Ovary (tissue), 3 donors: ENCODE data around the gene EFNA4.

ENCODE experiments used
- EP300 ChIP-seq: sonication (generic); formaldehyde crosslinking; IDR thresholded peaks from one replicate; pipeline ENCODE4 v1.6.1; 2017; ENCODE audit warnings: antibody characterized with exemption
- POLR2A ChIP-seq: fragments of 450-650 bp; IDR thresholded peaks from one replicate; pipeline ENCODE4 v1.6.1; 2017; ENCODE audit warnings: antibody characterized with exemption, mild to moderate bottlenecking, moderate library complexity
- TF ChIP-seq, protein P1 (sequence below), 3 donors: fragments of 450-650 bp in 2 of 3; fragments of 200-600 bp in 1 of 3; IDR thresholded peaks; one replicate each; pipeline versions ENCODE4 v1.5.1 to v1.8.0; 2016 to 2022; ENCODE audit warnings: antibody characterized with exemption in 3 of 3, mild to moderate bottlenecking in 1 of 3
- donor health status: DM: no; HTN: no; CAD: no.

- no peak for TF ChIP-seq POLR2A
- TF ChIP-seq, protein P1, sequence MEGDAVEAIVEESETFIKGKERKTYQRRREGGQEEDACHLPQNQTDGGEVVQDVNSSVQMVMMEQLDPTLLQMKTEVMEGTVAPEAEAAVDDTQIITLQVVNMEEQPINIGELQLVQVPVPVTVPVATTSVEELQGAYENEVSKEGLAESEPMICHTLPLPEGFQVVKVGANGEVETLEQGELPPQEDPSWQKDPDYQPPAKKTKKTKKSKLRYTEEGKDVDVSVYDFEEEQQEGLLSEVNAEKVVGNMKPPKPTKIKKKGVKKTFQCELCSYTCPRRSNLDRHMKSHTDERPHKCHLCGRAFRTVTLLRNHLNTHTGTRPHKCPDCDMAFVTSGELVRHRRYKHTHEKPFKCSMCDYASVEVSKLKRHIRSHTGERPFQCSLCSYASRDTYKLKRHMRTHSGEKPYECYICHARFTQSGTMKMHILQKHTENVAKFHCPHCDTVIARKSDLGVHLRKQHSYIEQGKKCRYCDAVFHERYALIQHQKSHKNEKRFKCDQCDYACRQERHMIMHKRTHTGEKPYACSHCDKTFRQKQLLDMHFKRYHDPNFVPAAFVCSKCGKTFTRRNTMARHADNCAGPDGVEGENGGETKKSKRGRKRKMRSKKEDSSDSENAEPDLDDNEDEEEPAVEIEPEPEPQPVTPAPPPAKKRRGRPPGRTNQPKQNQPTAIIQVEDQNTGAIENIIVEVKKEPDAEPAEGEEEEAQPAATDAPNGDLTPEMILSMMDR (IDR thresholded peaks at IDR 0.05), result no peak
- no peak for TF ChIP-seq EP300
Observed at GRCh38 chr1:155022136-155022926, 41.2 kb upstream of the EFNA4 start.
